OCI-LY3 (cell line): ENCODE measurements around the gene METAP2.

Experiments
- H2AFZ ChIP-seq: fragments of 200-600, 300-600 bp; shearing (Covaris generic); 2 replicates; pipeline ENCODE4 v1.6.0; 2014; ENCODE audit warnings: antibody characterized with exemption, low read depth, low read length
- H3K27ac ChIP-seq: fragments of 200-600, 300-600 bp; sonication (generic); 2 replicates; pipeline ENCODE4 v1.5.1; 2014; ENCODE audit warnings: mild to moderate bottlenecking, low read length, moderate library complexity, mixed read lengths
- H3K27me3 ChIP-seq: fragments of 200-600, 300-600 bp; sonication (generic); 2 replicates; pipeline ENCODE4 v1.6.1; 2014; ENCODE audit warnings: low read depth, low read length, mixed read lengths
- H3K36me3 ChIP-seq: fragments of 200-600, 300-600 bp; sonication (generic); replicated peaks from 2 replicates; pipeline ENCODE3; 2014; ENCODE audit warnings: low read depth, low read length, mixed read lengths
- H3K4me1 ChIP-seq: fragments of 300-600, 200-600 bp; sonication (generic); 2 replicates; pipeline ENCODE4 v1.6.1; 2014; ENCODE audit warnings: low read length, mixed read lengths
- H3K4me2 ChIP-seq: fragments of 200-600, 300-600 bp; sonication (generic); 2 replicates; pipeline ENCODE4 v1.6.1; 2014; ENCODE audit warnings: low read length, mixed read lengths
- H3K4me3 ChIP-seq: fragments of 300-600, 200-600 bp; sonication (generic); 2 replicates; pipeline ENCODE4 v1.5.1; 2014; ENCODE audit warnings: antibody characterized with exemption, mild to moderate bottlenecking, low read length, moderate library complexity
- H3K79me2 ChIP-seq: fragments of 300-600, 200-600 bp; shearing (Covaris generic); 2 replicates; pipeline ENCODE4 v1.6.1; 2014; ENCODE audit warnings: mild to moderate bottlenecking, low read length, mixed read lengths
- H3K9ac ChIP-seq: fragments of 300-600, 200-600 bp; shearing (Covaris generic); 2 replicates; pipeline ENCODE4 v1.6.0; 2014; ENCODE audit warnings: mild to moderate bottlenecking, low read length, moderate library complexity
- H3K9me3 ChIP-seq: fragments of 200-600, 300-600 bp; shearing (Covaris generic); 2 replicates; pipeline ENCODE4 v1.6.1; 2014; ENCODE audit warnings: low read length, mixed read lengths; ENCODE audit not compliant: insufficient read depth
- H4K20me1 ChIP-seq: fragments of 200-600, 300-600 bp; sonication (generic); 2 replicates; pipeline ENCODE4 v1.6.1; 2016; ENCODE audit warnings: low read length, mixed read lengths; ENCODE audit not compliant: insufficient read depth
- CTCF ChIP-seq: fragments of 200-600, 300-600 bp; sonication (generic); IDR thresholded peaks from 2 replicates; pipeline ENCODE4 v1.5.1; 2014; ENCODE audit warnings: antibody characterized with exemption, low read length, low read depth
- EZH2phosphoT487 ChIP-seq: fragments of 200-600 bp; shearing (Covaris generic); IDR thresholded peaks from 2 replicates; pipeline ENCODE4 v1.6.1; 2018; ENCODE audit warnings: antibody characterized with exemption, mixed run types, low read depth

Gene METAP2

GRCh38 chr12:95435355-95435754, 38.6 kb upstream of the METAP2 start:
- no peak overlapping the region for H3K4me2 ChIP-seq
- no peaks in the 10 kb centered on the region for H3K79me2 ChIP-seq
- H3K9me3 ChIP-seq, result no peaks in the 10 kb centered on the region
- H3K27ac ChIP-seq, result no peak overlapping the region
- H4K20me1 ChIP-seq, result no peaks in the 10 kb centered on the region
- H3K27me3 ChIP-seq, result no peaks in the 10 kb centered on the region
- H3K36me3 ChIP-seq, result no peaks in the 10 kb centered on the region
- TF ChIP-seq CTCF, result no peak
- no peak for TF ChIP-seq EZH2phosphoT487
- peaks cover 17% of the 10 kb centered on the region for H3K4me1 ChIP-seq
- no peak overlapping the region for H3K9ac ChIP-seq
- H3K4me3 ChIP-seq, result no peak overlapping the region
- H2AFZ ChIP-seq, result no peak overlapping the region

- TF ChIP-seq EZH2phosphoT487, result no peak
- TF ChIP-seq CTCF, result no peak
- Histone ChIP-seq H3K27me3 (no peaks in the 10 kb centered on the region), H3K9me3 (no peaks in the 10 kb centered on the region), H4K20me1 (no peaks in the 10 kb centered on the region), H2AFZ (no peak overlapping the region), H3K9ac (no peak overlapping the region), H3K79me2 (no peaks in the 10 kb centered on the region), H3K4me2 (no peak overlapping the region), H3K4me3 (no peak overlapping the region), H3K36me3 (no peaks in the 10 kb centered on the region), H3K27ac (no peak overlapping the region), H3K4me1 (peaks cover 22% of the 10 kb centered on the region)
Measured at GRCh38 chr12:95437565-95437964, 36.4 kb upstream of the METAP2 start.

GRCh38 chr12:95439461-95440230, 34.3 kb upstream of the METAP2 start:
- Histone ChIP-seq H3K27me3 (no peaks in the 10 kb centered on the region), H3K9ac (no peak overlapping the region), H3K4me2 (peak overlapping the region; percentile 46), H3K79me2 (no peaks in the 10 kb centered on the region), H4K20me1 (no peaks in the 10 kb centered on the region), H2AFZ (0 out of 2 replicates have a peak overlapping the region, but pooled peaks have one; percentile 15), H3K36me3 (no peaks in the 10 kb centered on the region), H3K27ac (no peak overlapping the region), H3K9me3 (no peaks in the 10 kb centered on the region), H3K4me1 (peaks cover 22% of the 10 kb centered on the region), H3K4me3 (peak overlapping the region; percentile 6; the same call in 1 of the 2 replicates)
- TF ChIP-seq EZH2phosphoT487 (no peak), CTCF (no peak)

- Histone ChIP-seq H3K27me3 (no peaks in the 10 kb centered on the region), H3K36me3 (no peaks in the 10 kb centered on the region), H3K79me2 (no peaks in the 10 kb centered on the region), H3K4me1 (peaks cover 22% of the 10 kb centered on the region), H4K20me1 (no peaks in the 10 kb centered on the region), H3K4me2 (0 out of 2 replicates have a peak overlapping the region, but pooled peaks have one; percentile 46), H2AFZ (no peak overlapping the region), H3K9me3 (no peaks in the 10 kb centered on the region), H3K4me3 (no peak overlapping the region), H3K9ac (no peak overlapping the region), H3K27ac (no peak overlapping the region)
- TF ChIP-seq EZH2phosphoT487, result no peak
- no peak for TF ChIP-seq CTCF
Measured at GRCh38 chr12:95440401-95440800, 33.6 kb upstream of the METAP2 start.
